ENCODE data around the gene WDR36. TPM values are rescaled to one million over a fixed set of nuclear protein-coding genes. Genes with fewer than 3 reads are reported as not detected.

WDR36 gene
- total RNA-seq, 6 experiments from 2014 or later, result 12.7 to 17.5 (median 16.5) TPM

- H3K36me3 ChIP-seq, result peaks cover 5 to 52% (median 22%) of the 10 kb centered on the region in 4 donors
- H3K4me1 ChIP-seq, result no peaks in the 10 kb centered on the region
- H3K27me3 ChIP-seq, result no peaks in the 10 kb centered on the region
- H3K27ac ChIP-seq, result no peak overlapping the region
- WGBS (ENCODE audit: insufficient coverage, low coverage, low lambda C conversion rate, missing lambda C conversion rate), result 100% methylated on average over 1 of the region's 1 CpG
- no peak overlapping the region for H3K4me3 ChIP-seq
- ATAC-seq (no peak), DNase-seq (no peak)
- intact Hi-C loops (cut with DNase I), result no loop called here
- no peaks in the 10 kb centered on the region for H3K9me3 ChIP-seq
- TF ChIP-seq, protein P1, sequence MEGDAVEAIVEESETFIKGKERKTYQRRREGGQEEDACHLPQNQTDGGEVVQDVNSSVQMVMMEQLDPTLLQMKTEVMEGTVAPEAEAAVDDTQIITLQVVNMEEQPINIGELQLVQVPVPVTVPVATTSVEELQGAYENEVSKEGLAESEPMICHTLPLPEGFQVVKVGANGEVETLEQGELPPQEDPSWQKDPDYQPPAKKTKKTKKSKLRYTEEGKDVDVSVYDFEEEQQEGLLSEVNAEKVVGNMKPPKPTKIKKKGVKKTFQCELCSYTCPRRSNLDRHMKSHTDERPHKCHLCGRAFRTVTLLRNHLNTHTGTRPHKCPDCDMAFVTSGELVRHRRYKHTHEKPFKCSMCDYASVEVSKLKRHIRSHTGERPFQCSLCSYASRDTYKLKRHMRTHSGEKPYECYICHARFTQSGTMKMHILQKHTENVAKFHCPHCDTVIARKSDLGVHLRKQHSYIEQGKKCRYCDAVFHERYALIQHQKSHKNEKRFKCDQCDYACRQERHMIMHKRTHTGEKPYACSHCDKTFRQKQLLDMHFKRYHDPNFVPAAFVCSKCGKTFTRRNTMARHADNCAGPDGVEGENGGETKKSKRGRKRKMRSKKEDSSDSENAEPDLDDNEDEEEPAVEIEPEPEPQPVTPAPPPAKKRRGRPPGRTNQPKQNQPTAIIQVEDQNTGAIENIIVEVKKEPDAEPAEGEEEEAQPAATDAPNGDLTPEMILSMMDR (IDR thresholded peaks at IDR 0.05), result no peak
- no peak for TF ChIP-seq POLR2A (IDR thresholded peaks at IDR 0.05)
Observed at GRCh38 chr5:111117136-111117535, 25.0 kb downstream of the WDR36 start.

GRCh38 chr5:111119221-111119620 is 27.1 kb downstream of the WDR36 start:
- Histone ChIP-seq H3K27ac (no peak overlapping the region), H3K27me3 (no peaks in the 10 kb centered on the region), H3K4me3 (no peak overlapping the region), H3K4me1 (no peaks in the 10 kb centered on the region), H3K36me3 (peaks cover 5 to 56% (median 22%) of the 10 kb centered on the region in 4 donors), H3K9me3 (no peaks in the 10 kb centered on the region)
- intact Hi-C loops (cut with DNase I), result no loop called here
- TF ChIP-seq, protein P1 (IDR thresholded peaks at IDR 0.05), result no peak
- TF ChIP-seq POLR2A (IDR thresholded peaks at IDR 0.05), result no peak
- ATAC-seq (no peak), DNase-seq (no peak)
- 64% methylated on average over 2 of the region's 2 CpGs for WGBS (ENCODE audit: insufficient coverage, low coverage, low lambda C conversion rate, missing lambda C conversion rate)

DNA sequence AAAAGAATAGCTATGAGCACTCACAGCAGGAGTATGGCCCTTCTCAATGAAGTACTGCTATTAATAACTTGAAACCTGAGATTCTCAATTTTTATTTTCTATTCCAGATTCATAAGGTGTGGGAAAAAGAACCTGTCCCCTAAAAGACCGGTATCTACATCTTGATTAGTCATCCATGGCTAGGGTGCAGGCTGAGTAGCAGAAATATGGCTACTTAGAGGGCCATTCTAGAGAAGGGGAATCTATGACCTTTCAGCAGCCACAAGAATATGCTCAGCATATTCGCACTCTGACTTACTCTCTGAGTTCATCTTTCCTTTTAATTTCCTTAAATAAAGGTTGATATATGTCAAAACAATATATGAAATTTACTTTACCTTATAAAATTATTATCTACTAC is 27.7 kb downstream of the WDR36 start:
- Histone ChIP-seq H3K4me3 (no peak overlapping the region), H3K4me1 (no peaks in the 10 kb centered on the region), H3K36me3 (peaks cover 5 to 61% (median 22%) of the 10 kb centered on the region in 4 donors), H3K27ac (no peak overlapping the region), H3K9me3 (no peaks in the 10 kb centered on the region), H3K27me3 (no peaks in the 10 kb centered on the region)
- DNase-seq (no peak), ATAC-seq (no peak)
- intact Hi-C loops (cut with DNase I), result no loop called here
- TF ChIP-seq POLR2A (IDR thresholded peaks at IDR 0.05), result no peak
- TF ChIP-seq, protein P1 (IDR thresholded peaks at IDR 0.05), result no peak
- WGBS (ENCODE audit: insufficient coverage, low coverage, low lambda C conversion rate, missing lambda C conversion rate), result 92% methylated on average over 2 of the region's 2 CpGs

DNA sequence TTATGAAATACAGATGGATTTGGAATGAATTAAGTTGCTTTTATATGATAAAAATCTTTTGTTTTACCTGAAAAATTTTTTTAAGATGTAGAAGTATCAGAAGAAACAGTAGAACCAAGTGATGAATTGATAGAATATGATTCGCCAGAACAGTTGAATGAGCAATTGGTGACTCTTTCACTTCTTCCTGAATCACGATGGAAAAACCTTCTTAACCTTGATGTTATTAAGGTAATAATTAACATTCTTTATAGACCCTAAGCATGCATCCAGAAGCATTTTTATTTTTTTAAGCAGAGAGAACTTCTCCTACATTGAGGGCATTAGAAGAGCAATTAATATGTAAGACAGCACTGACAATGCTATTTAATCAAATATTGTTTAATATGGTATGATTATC is 28.8 kb downstream of the WDR36 start:
- Histone ChIP-seq H3K36me3 (peaks cover 5 to 71% (median 22%) of the 10 kb centered on the region in 4 donors), H3K9me3 (no peaks in the 10 kb centered on the region), H3K4me1 (no peaks in the 10 kb centered on the region), H3K4me3 (no peak overlapping the region), H3K27me3 (no peaks in the 10 kb centered on the region), H3K27ac (no peak overlapping the region)
- intact Hi-C loops (cut with DNase I), result no loop called here
- DNase-seq (no peak), ATAC-seq (no peak)
- WGBS (ENCODE audit: insufficient coverage, low coverage, low lambda C conversion rate, missing lambda C conversion rate), result 56% methylated on average over 2 of the region's 2 CpGs
- TF ChIP-seq, protein P1 (IDR thresholded peaks at IDR 0.05), result no peak
- no peak for TF ChIP-seq POLR2A (IDR thresholded peaks at IDR 0.05)

- intact Hi-C loops (cut with DNase I), result no loop called here
- Histone ChIP-seq H3K9me3 (no peaks in the 10 kb centered on the region), H3K27ac (no peak overlapping the region), H3K4me3 (no peak overlapping the region), H3K36me3 (peaks cover 5 to 76% (median 22%) of the 10 kb centered on the region in 4 donors), H3K4me1 (no peaks in the 10 kb centered on the region), H3K27me3 (no peaks in the 10 kb centered on the region)
- TF ChIP-seq, protein P1 (IDR thresholded peaks at IDR 0.05), result no peak
- no peak for TF ChIP-seq POLR2A (IDR thresholded peaks at IDR 0.05)
- ATAC-seq, result no peak
- no peak for DNase-seq
Observed at GRCh38 chr5:111121926-111122325, 29.8 kb downstream of the WDR36 start.
